Measurements from ENCODE around the gene BAZ2B.

- TF ChIP-seq CTCF (IDR thresholded peaks at IDR 0.05; ENCODE audit: borderline replicate concordance, extremely low read depth, low read length, poor library complexity, severe bottlenecking) (no peak), EZH2 (IDR thresholded peaks at IDR 0.05; ENCODE audit: borderline replicate concordance, low read depth, low read length, severe bottlenecking) (no peak)
Measured at GRCh38 chr2:159489476-159489875, 126.9 kb downstream of the BAZ2B start.
